NCI-H774 (cell line): ENCODE measurements around the gene MRPL39.

Source experiments
- DNase-seq: peaks from one replicate; lab custom pipeline; 2025; lab: John Stamatoyannopoulos, UW

The MRPL39 gene

GRCh38 chr21:25614441-25614840 is 7.2 kb upstream of the MRPL39 start:
- no peak for DNase-seq

GRCh38 chr21:25608044-25608737 is 910 bp upstream of the MRPL39 start:
- DNase-seq: peak; percentile 74

- DNase-seq: no peak
These were observed 17.4 kb downstream of the MRPL39 start for GRCh38 chr21:25589887-25590286.

- no peak for DNase-seq
These were observed 20.5 kb downstream of the MRPL39 start for GRCh38 chr21:25586791-25587190.

- DNase-seq: no peak
These were observed 21.0 kb downstream of the MRPL39 start for GRCh38 chr21:25586326-25586725.

GRCh38 chr21:25584833-25585676 is 22.2 kb downstream of the MRPL39 start:
- DNase-seq: no peak

- no peak for DNase-seq
These were observed 23.7 kb downstream of the MRPL39 start for GRCh38 chr21:25583370-25584130.

GRCh38 chr21:25582888-25583287 is 24.4 kb downstream of the MRPL39 start:
- DNase-seq: no peak

- DNase-seq: no peak
These were observed 25.0 kb downstream of the MRPL39 start for GRCh38 chr21:25582164-25582790.

GRCh38 chr21:25581582-25581981 is 25.7 kb downstream of the MRPL39 start:
- no peak for DNase-seq

- DNase-seq: no peak
These were observed 26.4 kb downstream of the MRPL39 start for GRCh38 chr21:25580912-25581260.

GRCh38 chr21:25579226-25580013 is 27.9 kb downstream of the MRPL39 start:
- no peak for DNase-seq

- no peak for DNase-seq
These were observed 29.0 kb downstream of the MRPL39 start for GRCh38 chr21:25578056-25578961.

GRCh38 chr21:25577424-25578055 is 29.7 kb downstream of the MRPL39 start:
- DNase-seq: no peak

GRCh38 chr21:25573409-25574206 is 33.7 kb downstream of the MRPL39 start:
- DNase-seq: no peak

- no peak for DNase-seq
These were observed 34.4 kb downstream of the MRPL39 start for GRCh38 chr21:25572861-25573310.

GRCh38 chr21:25571726-25572121 is 35.6 kb downstream of the MRPL39 start:
- no peak for DNase-seq

- DNase-seq: no peak
These were observed 37.6 kb downstream of the MRPL39 start for GRCh38 chr21:25569711-25570110.

- DNase-seq: no peak
These were observed 38.2 kb downstream of the MRPL39 start for GRCh38 chr21:25569084-25569483.
